Ovary (tissue), 3 donors: ENCODE results near the gene CCZ1.
"Not testable (repeated sequence)": the region's sequence is repeated elsewhere in the genome, so short reads cannot be mapped to it uniquely, and the experiment has no call there.

Experiments used
- EP300 ChIP-seq: sonication (generic); formaldehyde crosslinking; IDR thresholded peaks from one replicate; pipeline ENCODE4 v1.6.1; 2017; ENCODE audit warnings: antibody characterized with exemption
- POLR2A ChIP-seq: fragments of 450-650 bp; IDR thresholded peaks from one replicate; pipeline ENCODE4 v1.6.1; 2017; ENCODE audit warnings: antibody characterized with exemption, mild to moderate bottlenecking, moderate library complexity
- TF ChIP-seq, protein P1 (sequence below), 3 donors: fragments of 450-650 bp in 2 of 3; fragments of 200-600 bp in 1 of 3; IDR thresholded peaks; one replicate each; pipeline versions ENCODE4 v1.5.1 to v1.8.0; 2016 to 2022; ENCODE audit warnings: antibody characterized with exemption in 3 of 3, mild to moderate bottlenecking in 1 of 3
- donor health status: DM: no; HTN: no; CAD: no.

DNA sequence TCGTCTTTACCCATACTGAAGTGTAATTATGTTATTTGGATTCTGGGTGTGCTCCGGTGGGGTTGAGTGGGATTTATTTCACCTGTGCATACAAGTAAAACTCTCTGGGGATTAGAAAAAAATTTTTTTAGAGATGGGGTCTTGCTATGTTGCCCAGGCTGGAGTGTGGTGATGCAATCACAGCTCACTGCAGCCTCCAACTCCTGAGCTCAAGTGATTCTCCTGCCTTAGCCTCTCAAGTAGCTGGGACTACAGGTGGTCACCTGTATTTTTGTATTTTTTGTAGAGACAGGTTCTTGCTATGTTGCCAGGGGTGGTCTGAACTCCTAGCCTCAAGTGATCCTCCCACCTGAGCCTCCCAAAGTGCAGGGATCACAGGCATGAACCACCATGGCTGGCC lies 8.3 kb upstream of the CCZ1 start:
- not testable (repeated sequence) for TF ChIP-seq POLR2A, EP300
- TF ChIP-seq, protein P1, sequence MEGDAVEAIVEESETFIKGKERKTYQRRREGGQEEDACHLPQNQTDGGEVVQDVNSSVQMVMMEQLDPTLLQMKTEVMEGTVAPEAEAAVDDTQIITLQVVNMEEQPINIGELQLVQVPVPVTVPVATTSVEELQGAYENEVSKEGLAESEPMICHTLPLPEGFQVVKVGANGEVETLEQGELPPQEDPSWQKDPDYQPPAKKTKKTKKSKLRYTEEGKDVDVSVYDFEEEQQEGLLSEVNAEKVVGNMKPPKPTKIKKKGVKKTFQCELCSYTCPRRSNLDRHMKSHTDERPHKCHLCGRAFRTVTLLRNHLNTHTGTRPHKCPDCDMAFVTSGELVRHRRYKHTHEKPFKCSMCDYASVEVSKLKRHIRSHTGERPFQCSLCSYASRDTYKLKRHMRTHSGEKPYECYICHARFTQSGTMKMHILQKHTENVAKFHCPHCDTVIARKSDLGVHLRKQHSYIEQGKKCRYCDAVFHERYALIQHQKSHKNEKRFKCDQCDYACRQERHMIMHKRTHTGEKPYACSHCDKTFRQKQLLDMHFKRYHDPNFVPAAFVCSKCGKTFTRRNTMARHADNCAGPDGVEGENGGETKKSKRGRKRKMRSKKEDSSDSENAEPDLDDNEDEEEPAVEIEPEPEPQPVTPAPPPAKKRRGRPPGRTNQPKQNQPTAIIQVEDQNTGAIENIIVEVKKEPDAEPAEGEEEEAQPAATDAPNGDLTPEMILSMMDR (IDR thresholded peaks at IDR 0.05): not testable (repeated sequence)
